HG03469 (cell line): ENCODE results near the gene TMEM135.
A peak's percentile ranks its signal among the peaks of the same experiment; 100 is the strongest.
"Not testable (repeated sequence)": the region's sequence is repeated elsewhere in the genome, so short reads cannot be mapped to it uniquely, and the experiment has no call there.

Experiments
- ATAC-seq: cut with Tn5 transposase; IDR thresholded peaks from one replicate; pipeline ENCODE4 v1.9.1; 2021; ENCODE audit warnings: mild to moderate bottlenecking, moderate library complexity, moderate number of reproducible peaks; ENCODE audit not compliant: unreplicated experiment

TMEM135 gene

DNA sequence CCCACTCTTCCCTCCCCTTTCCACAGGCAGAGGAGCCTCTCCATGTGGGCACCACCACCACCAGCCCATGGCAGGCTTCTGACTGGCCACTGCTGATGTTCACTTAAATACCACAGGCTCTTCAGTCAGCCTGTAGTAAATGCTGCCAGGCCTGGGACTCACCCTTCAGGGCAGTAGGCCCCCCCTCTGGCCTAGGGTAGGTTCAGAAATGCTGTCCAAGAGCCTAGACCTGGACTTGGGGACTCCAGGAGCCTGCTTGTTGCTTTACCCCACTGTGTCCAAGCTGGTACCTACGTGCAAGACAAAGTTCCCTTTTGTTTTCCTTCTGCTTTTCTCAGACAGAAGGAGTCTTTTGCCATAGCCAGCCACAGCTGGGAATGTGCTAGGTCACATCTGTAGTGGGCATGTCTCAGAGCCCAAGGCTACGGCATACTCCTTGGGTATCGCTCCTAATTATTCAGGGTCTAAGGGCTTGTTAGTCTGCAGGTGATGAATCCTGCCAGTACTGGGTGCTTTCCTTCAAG lies 38.6 kb downstream of the TMEM135 start:
- ATAC-seq = no peak

DNA sequence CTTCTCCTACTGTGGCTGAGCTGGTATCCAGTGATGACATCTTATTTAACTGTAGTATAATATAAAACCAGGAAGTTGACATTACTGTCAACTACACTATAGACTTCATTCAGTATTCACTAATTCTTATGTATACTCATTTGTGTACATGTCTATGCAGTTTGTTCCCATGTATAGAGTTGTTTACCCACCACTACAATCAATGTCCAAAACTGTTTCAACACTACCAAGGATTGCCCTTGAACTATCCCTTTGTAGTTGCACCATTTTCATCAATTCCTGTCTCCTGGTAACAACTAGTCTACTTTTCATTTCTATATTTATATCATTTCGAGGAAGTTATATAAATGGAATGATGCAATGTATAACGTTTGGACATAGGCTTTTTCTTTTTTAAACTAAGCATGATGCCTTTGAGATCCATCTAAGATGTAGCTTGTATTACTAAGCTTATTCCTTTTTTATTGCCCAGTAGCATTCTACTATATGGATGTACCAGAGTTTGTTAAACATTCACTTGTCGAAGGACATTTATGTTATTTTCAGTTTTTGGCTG lies 39.2 kb downstream of the TMEM135 start:
- ATAC-seq = no peak

DNA sequence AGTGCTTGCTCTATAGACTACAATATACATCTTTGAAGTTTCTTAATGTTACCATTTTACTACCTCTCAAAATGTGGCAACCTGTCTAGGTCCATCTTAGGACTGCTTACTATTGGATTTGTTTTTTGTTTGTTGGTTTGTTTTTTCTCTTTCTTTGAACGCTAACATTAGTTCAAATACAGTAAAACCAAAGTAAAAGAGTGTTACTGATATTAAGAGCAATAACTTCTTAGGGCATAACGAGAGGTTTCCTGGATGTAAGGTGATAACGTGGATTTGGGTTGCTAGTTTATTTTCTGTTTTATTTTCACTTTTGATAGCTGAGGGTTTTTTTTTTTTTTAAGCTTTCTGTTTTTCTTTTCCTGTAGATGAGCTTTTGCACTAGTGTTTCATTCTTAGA lies 43.6 kb downstream of the TMEM135 start:
- ATAC-seq = no peak

DNA sequence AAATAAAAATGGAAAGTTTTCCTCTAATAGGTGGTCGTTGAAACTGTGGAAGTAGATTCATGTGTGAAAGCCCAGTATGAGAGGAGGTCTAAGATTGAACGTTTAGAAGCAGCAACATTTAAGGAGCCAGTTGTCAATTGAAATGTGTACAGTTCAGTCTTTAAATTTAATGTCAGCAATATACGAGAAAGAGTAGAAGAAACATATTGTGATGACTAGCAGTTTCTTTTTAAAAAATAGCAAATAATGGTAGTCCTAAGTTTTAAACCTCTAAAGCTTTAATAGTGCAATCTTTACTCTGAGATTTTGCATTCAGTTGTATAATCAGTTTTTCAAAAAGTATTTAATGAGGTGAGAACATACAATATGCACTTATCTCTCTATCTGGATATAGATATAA lies 44.9 kb downstream of the TMEM135 start:
- no peak for ATAC-seq

DNA sequence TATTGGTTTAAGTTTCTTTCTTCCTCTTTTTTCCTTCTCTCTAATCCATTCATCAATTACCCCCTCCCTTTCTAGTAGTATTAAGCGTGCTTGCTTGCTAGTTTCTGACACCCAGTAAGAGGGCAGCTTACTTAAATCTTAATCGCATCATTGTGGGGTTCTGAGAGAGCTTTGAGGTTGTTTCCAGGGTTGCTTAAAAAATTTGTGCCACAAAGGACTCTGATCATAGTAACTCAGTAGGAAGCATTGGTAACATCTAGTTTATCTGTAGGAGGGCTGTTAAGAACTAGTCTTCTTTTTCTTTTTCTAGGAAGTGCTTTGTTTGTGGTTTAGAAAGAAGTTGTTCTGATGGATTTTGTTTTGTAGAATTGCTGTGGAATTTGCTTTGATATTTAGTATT lies 45.3 kb downstream of the TMEM135 start:
- ATAC-seq = no peak

DNA sequence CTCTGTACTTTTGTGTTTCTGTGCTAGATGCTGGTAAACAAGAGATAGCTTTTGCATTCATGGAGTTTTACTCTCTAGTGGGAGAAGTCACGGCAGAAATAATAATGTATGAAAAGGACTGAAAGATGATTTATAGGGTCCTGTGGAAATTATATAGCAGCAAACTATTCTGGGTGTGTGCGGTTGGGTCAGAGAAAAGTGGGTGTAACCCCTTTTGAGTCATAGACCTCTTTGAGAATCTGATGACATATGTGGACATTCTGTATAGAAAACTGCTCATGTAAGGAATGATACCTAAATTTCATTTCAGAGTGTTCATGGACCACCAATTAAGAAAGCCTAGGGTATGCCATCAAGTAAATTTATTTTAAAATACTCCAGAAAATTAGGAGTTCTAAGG lies 54.4 kb downstream of the TMEM135 start:
- no peak for ATAC-seq

DNA sequence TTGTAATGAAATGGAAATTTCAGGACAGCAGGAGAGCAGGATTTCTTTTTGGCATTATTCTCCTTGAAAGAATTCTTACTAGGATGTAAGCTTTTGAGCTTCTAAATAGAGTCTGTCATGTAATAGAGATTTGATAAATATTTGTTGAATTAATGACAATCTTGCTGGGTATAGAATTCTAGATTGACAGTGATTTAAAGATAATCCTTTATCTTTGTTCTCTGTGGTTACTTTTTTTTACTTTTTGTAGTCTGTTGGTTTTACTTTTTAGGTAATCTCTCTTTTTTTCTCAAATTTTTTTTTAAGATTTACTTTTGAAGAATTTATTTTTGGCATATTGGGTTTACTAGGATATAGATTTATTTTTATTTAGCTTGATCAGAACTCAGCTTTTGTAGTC lies 54.8 kb downstream of the TMEM135 start:
- ATAC-seq = no peak

DNA sequence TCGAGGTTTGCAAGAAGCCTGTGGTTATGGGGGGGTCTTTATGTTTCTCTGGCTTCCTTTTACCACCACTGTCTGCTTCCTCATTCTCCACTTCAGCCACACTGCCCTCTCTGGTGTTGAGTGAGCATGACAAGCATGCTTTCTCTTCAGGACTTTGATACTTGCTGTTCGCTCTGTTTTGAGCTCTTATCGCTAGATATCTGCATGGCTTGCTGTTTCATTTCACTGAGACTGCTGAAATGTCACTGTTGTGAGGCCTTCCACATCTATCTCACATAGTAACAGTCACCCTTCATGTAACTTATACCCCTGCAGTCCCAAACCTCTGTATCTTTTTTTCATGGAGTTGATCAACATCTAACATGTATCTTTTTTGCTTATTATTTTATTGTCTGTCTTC lies 59.8 kb downstream of the TMEM135 start:
- ATAC-seq = peak; percentile 92

DNA sequence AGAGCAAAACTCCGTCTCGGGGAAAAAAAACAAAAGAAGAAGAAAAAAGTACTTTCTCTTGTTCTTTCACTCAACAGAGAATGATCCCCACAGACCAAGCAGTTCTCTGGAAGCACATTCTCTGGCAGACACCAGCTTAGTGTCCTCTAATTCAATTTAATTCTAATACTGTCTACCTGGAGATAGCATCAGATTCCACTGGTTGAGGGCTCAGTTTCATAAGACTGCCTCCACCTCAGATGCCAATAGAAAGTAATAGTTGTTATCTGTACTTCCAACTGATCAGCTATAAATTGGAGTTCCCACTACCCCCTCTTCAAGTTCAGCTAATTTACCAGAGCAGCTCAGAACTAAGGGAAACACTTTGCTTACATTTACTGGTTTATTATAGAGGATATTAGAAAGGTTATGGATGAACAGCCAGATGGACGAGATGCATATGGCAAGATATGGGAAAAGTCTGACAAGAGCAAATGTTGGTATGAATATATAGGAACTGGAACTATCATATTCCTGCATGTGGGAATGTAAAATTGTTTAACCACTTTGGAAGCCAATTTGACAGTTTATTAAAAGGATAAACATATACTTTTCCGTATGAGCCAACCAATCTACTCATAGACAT lies 64.3 kb downstream of the TMEM135 start:
- no peak for ATAC-seq

DNA sequence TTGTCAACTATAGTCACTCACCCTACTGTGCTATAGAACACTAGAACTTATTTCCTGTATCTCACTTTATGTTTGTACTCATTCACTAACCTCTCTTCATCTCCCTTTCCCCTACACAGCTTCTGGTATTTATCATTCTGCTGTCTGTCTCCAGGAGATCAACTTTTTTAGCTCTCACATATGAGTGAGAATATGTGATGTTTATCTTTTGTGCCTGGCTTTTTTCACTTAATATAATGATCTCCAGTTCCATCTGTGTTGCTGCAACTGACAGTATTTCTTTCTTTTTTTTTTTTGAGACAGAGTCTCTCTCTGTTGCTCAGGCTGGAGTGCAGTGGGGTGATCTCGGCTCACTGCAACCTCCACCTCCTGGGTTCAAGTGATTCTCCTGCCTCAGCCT lies 68.1 kb downstream of the TMEM135 start:
- ATAC-seq = not testable (repeated sequence)

DNA sequence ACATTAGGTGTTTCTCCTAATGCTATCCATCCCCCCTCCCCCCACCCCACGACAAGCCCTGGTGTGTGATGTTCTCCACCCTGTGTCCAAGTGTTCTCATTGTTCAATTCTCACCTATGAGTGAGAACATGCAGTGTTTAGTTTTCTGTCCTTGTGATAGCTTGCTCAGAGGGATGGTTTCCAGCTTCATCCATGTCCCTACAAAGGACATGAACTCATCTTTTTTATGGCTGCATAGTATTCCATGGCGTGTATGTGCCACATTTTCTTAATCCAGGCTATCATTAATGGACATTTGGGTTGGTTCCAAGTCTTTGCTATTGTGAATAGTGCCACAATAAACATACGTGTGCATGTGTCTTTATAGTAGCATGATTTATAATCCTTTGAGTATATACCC lies 69.6 kb downstream of the TMEM135 start:
- not testable (repeated sequence) for ATAC-seq

DNA sequence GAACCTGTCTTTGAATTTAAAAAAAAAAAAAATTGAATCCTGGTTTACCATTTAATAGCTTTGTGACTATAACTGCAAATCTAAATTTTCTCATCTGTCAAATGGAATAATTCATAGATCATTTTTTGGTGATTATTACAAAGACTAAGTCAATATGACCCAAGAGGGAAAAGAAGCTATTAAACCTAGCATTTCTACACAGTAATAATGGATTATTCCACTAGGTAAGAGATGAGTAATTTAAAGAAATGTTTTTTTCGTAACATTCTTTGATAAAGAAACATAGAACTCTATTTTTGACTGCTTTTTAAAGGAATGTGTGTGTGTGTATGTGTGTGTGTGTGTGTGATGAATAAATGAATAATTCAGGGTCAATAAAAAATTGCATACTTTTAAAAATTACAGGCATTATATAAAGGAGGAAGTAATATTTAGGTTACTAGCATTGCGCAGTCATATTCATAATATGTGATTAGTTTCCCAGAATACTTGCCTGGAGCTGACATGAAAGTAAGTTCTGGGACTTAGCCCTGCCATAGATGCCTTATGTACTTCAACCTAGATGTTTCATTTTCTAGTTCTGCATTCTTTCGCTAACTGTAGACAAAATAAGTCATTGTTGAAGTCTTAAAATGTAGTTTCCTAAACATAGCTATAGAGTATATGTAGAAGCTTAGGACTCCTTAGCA lies 72.9 kb downstream of the TMEM135 start:
- no peak for ATAC-seq

DNA sequence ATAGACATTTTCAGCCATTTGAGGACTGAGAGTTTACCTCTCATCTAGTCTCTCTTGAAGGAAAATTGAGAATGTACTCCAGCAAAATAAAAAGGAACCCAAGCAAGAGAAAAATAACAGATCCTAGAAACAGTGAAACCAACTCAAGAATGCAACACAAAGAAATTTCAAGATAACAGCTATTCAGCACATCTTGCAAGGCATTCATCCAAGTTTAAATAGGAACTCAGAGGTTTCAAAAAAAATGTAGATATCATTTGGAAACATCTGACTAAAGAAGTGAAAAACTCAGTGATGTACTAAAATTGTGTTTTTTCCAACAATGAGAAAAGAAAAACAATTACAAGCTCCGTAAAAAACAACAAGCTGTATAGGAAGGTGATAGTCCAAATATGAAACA lies 76.4 kb downstream of the TMEM135 start:
- no peak for ATAC-seq

DNA sequence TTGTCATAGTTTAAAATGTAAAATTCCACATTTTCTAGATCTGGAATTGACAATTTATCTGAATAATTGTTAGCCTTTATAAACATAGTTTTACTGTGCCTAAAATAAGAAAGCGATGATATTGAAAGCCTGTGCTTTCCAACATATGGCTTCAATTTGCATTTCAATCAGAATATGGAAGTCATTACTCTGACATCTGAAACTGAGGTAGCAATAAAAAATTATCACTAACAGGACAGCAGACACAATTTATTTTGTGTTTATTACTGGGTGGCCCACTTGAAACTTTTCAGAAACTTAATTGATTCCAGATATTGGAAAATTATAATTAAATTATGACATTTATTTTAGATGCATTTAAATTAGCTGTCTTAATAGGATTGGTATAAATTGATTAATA lies 78.5 kb downstream of the TMEM135 start:
- no peak for ATAC-seq

DNA sequence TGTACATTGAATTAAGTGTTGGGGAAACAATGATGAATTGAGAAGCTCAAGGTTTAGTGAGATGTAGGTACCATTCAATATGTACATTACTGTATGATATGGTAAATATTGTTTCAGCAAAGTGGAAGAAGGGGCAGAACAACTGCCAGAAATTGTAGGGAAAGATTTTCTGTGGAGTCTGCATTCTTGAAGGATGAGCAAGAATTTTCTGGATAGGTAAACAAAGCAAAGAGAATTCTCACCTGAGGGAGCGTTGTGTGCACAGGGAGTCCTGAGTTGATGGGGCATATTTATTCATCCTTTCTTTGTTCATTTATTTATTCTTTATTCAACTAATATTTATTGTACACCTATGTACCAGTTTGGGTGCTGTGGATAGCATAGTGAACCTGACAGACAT lies 83.2 kb downstream of the TMEM135 start:
- ATAC-seq = no peak

DNA sequence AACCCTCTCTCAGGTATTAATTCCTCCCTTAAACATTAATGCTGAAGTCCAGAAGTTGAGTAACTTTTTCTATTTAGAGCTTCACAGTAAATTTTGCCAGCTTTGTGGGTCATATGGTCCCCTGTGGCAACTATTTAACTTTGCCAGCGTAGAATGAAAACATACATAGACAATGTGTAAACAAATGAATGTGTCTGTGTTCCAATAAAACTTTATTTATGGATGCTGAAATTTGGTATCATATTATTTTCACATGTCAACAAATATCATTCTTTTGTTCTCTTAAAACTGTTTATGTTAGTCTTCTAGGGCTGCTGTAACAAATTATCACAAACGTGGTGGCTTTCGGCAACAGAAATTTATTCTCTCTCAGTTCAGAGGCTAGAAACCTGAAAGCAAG lies 85.1 kb downstream of the TMEM135 start:
- no peak for ATAC-seq

DNA sequence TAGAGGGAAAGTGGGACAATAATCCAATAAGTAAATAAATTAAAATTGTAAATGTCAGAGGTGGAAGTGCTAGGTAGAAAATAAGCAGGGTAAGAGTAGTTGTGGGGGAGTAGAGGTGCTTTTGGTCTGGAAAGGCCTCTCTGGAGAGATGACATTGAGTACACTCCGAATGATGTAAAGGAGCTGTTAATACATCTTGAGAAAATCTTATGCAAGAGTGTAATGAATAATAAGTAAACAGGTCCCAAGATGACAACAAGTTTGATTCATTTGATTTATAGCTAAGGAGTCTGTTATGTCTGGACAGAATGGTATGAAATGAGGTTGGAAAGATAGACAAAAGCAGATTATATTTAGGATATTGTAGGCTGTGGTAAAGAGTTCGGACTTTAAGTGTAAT lies 87.5 kb downstream of the TMEM135 start:
- no peak for ATAC-seq

DNA sequence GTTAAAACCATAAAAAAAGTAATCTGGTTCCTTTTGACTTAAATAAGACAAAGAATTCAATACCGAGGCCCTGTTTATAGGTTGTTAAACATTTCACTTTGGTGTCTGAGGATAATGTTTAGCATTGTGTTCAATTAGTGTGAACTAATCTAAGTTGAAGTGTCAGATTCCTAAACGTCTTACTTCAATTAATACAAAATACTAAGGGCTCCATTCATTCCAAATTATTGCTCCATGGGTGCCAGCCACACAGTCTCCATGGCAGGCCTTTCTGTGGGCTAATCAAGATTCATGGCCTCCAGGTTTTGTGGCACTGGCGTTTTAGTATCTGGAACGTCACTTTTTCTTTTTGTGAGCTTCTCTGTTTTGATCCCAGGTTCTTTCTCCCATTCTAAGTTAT lies 89.4 kb downstream of the TMEM135 start:
- no peak for ATAC-seq

DNA sequence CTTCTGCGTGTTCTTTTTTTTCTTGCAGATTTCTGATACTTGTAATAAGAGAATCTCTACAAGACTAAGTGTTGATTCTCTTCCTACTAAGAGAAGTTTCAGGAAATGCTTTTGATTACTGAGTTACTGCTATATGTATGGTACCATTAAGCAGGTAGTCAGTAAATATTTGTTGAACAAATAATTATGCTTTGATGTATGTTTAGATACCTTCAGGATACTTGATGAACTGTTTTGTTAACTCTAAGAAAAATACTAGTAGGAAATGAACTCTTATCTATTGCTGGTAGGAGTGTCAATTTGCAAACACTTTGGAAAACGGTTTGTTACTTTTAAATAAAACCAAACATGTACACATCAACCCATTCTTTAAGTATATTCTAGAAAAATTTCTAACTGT lies 90.6 kb downstream of the TMEM135 start:
- no peak for ATAC-seq

DNA sequence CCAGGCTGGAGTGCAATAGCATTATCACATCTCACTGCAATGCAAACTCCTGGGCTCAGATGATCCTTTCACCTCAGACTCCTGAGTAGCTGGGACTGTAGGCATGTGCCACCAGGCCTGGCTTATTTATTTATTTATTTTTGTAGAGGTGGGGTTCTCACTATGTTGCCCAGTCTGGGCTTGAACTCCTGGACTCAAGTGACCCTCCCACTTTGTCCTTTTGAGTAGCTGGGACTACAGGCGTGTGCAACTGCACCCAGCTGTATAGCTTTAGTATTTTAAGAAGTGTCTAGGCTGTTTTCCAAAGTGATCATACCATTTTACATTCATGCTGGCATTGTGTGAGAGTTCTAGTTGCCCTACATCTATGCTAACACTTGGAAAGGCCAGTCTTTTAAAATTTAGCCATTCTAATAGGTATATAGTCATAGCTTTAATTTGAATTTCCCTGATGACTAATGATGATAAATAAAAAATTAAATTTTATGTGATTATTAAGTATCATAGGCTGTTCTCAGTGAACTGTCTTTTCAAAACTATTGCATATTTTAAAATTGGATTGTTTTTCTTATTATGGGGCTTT lies 96.9 kb downstream of the TMEM135 start:
- no peak for ATAC-seq

DNA sequence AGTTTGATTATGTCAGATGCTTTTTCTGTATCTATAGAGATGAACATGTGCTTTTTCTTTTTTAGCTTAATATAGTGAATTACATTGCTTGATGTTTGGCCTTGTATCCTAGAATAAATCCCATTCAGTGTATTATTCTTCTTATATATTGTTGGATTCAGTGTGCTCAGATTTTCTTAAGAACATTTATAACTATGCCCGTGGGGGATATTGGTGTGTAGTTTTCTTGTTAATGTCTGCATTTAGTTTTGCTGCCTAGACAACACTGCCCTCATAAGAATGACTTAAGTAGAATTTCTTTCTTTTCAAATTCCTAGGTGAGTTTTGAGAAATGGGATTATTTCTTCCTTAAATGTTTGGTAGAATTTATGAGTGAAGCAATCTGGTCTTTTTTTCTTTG lies 98.5 kb downstream of the TMEM135 start:
- ATAC-seq = no peak

DNA sequence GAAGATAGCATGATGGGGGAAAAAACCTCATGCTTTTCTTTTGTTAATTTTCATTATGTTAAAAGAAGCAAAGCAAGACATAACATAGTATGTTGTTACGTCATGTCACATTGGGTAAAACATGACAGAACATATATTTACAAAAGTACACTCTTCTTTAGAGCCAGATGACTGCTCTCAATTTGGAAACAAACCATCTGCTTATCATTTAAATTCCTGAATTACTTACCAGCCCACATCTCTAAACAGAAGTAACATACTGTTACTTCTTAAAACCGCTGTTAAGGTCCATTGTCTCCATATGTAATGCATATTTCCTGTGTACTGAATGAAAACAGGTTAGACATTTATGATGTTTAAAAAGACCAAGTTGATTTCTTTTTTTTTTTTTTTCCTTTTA lies 100.0 kb downstream of the TMEM135 start:
- ATAC-seq = no peak
